Ovary (tissue), 3 donors: Measurements from ENCODE around the gene ADAD2.

Experiments
- CTCF ChIP-seq, 3 donors: fragments of 450-650 bp in 2 of 3; fragments of 200-600 bp in 1 of 3; IDR thresholded peaks; one replicate each; pipeline versions ENCODE4 v1.5.1 to v1.8.0; 2016 to 2022; ENCODE audit warnings: antibody characterized with exemption in 3 of 3, mild to moderate bottlenecking in 1 of 3
- EP300 ChIP-seq: sonication (generic); formaldehyde crosslinking; IDR thresholded peaks from one replicate; pipeline ENCODE4 v1.6.1; 2017; ENCODE audit warnings: antibody characterized with exemption
- POLR2A ChIP-seq: fragments of 450-650 bp; IDR thresholded peaks from one replicate; pipeline ENCODE4 v1.6.1; 2017; ENCODE audit warnings: antibody characterized with exemption, mild to moderate bottlenecking, moderate library complexity
- donor health status: DM: no; HTN: no; CAD: no.

GRCh38 chr16:84186685-84187437 is 4.1 kb upstream of the ADAD2 start, which contains the start of gene TAF1C:
- TF ChIP-seq CTCF (IDR thresholded peaks at IDR 0.05) (peak; percentile 95 to 98 (median 97)), POLR2A (peak; percentile 24), EP300 (no peak)
